HG03378 (cell line): ENCODE results near the gene PTPN23.
"Not testable (repeated sequence)": the region's sequence is repeated elsewhere in the genome, so short reads cannot be mapped to it uniquely, and the experiment has no call there.

ENCODE experiments used
- ATAC-seq: cut with Tn5 transposase; IDR thresholded peaks from one replicate; pipeline ENCODE4 v1.9.1; 2021; ENCODE audit warnings: mild to moderate bottlenecking, moderate library complexity; ENCODE audit not compliant: unreplicated experiment

The PTPN23 gene

GRCh38 chr3:47434849-47435248 is 54.0 kb downstream of the PTPN23 start:
- ATAC-seq: no peak

- ATAC-seq: no peak
Observed at GRCh38 chr3:47436180-47436579, 55.4 kb downstream of the PTPN23 start.

- ATAC-seq: no peak
Observed at GRCh38 chr3:47440131-47440530, 59.3 kb downstream of the PTPN23 start.

- ATAC-seq: no peak
Observed at GRCh38 chr3:47441796-47442551, 61.2 kb downstream of the PTPN23 start.

GRCh38 chr3:47443611-47443995 is 62.8 kb downstream of the PTPN23 start:
- ATAC-seq: no peak

- no peak for ATAC-seq
Observed at GRCh38 chr3:47444103-47444502, 63.3 kb downstream of the PTPN23 start.

- no peak for ATAC-seq
Observed at GRCh38 chr3:47452453-47453215, 71.8 kb downstream of the PTPN23 start.

- ATAC-seq: no peak
Observed at GRCh38 chr3:47455806-47456452, 75.1 kb downstream of the PTPN23 start.

- ATAC-seq: no peak
Observed at GRCh38 chr3:47456984-47457383, 76.2 kb downstream of the PTPN23 start.

GRCh38 chr3:47459534-47460085 is 78.8 kb downstream of the PTPN23 start:
- ATAC-seq: not testable (repeated sequence)
